Hematopoietic multipotent progenitor cell treated with erythropoietin and hydrocortisone succinate and interleukin-3 and kit ligand, for 6 days (in vitro differentiated cells): ENCODE results near the gene TMEM131.

Source experiments
- DNase-seq: peaks from one replicate; pipeline ENCODE4 v3.0.0-alpha.2; 2015

TMEM131 gene

DNA sequence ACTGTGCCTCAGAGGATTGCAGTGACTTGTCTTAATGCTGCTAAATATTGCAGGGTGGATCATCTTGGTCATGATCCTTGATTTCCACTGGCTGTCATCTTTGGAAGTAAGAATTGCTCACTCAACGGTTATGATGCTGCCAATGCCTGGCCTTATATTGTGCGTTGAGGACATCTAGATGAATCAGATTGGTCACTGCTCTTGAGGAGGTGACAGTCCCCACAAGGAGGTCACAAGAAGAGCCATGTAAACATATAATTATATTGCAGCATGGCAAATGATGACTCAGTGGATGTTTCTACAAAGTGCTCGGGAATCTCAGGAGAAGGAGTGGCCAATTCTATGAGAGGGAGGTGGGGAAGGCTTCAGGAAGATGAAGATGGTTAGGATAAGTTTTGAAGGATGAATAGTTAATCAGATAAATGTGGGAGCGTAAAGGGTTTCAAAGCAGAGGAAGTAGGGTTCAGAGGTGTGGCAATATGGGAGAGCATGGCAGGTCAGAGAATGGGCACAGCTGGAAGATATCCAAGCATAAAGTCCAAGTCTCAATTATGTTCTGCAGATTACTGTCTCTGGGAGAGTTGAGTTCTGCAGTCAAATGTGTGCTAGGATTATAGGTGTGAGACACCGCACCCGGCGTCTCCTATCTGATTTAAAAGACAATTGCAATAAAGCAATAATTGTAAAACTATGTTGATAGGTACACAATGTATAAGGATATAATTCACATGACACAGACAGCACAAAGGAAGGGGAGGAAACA is 21.3 kb upstream of the TMEM131 start:
- DNase-seq, result no peak

- no peak for DNase-seq
These were observed 19.9 kb upstream of the TMEM131 start for GRCh38 chr2:98015671-98016070.

- no peak for DNase-seq
These were observed 18.6 kb upstream of the TMEM131 start for GRCh38 chr2:98014379-98014778.

GRCh38 chr2:98013407-98014042 is 17.8 kb upstream of the TMEM131 start:
- no peak for DNase-seq

GRCh38 chr2:98012561-98012991 is 16.8 kb upstream of the TMEM131 start:
- no peak for DNase-seq

- no peak for DNase-seq
These were observed 14.4 kb upstream of the TMEM131 start for GRCh38 chr2:98009887-98010760.

- DNase-seq, result no peak
These were observed 12.7 kb upstream of the TMEM131 start for GRCh38 chr2:98008415-98008814.

DNA sequence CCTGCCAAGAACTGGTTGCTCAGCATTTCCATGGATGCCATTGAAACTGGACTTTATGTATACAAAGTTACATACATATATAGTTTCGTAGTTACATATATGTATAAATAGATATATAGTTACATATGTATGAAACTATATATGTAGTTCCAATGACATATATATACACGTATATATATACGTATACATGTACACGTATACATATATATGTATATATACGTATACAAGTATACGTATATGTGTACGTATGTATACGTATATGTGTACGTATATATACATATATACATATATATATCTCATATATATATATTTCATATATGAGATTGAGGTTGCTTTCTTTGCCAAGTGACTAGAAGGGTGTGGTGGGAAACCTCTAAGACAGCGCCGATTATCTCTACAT is 10.6 kb upstream of the TMEM131 start:
- DNase-seq, result no peak

DNA sequence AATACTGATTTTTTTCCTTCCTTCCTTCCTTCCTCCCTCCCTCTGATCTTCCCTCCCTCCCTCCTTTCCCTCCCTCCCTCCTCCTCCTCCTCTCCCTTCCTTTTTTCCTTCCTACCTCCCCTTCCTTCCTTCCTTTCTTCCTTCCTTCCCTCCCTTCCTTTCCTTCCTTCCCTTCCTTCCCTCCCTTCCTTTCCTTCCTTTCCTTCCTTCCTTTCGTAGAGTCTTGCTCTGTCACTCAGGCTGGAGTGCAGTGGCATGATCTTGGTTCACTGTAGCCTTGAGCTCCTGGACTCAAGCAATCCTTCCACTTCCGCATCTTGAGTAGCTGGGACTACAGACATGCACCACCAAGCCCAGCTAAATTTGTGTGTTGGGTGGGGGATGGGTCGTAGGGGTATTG is 8.9 kb upstream of the TMEM131 start:
- DNase-seq, result no peak

DNA sequence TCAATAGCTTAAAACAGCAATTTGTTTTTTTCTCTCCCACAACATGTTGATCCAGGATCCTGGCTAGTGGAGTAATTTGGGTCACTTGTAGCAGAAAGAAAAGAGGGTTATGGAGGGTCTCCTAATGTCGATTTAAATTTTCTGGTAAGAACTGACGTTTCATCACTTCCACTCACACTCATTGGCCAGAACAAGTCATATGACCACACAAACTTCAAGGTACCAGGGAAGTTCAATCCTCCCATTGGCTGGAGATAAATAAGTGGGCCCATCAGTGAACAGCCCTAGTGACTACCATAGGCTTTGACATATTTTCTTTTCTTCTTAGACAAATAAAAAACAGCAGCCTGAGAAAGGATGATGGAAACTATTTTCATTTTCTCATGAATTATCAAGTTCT is 8.3 kb upstream of the TMEM131 start:
- DNase-seq, result no peak

DNA sequence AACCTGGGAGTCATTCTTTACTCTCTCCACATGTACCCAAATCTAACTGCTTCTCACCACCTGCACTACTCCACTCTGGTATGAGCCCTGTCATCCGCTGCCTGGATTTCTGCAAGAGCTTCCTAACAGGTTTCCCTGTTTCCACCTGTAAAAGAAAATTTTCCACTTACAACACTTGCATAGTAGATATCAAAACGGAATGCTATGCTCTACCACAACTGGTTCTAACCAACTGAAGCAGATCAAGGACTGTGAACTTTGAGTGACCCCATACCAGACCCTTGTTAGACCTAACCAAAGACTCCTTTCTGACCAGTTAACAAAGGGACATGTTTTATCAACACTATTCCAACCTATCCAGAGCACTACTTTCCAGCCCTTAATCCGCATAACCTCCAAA is 3.8 kb upstream of the TMEM131 start:
- DNase-seq, result no peak

GRCh38 chr2:97998431-97999005 is 2.8 kb upstream of the TMEM131 start:
- no peak for DNase-seq

- DNase-seq, result no peak
These were observed 2.1 kb upstream of the TMEM131 start for GRCh38 chr2:97997784-97998392.

GRCh38 chr2:97996679-97997078 is 931 bp upstream of the TMEM131 start:
- no peak for DNase-seq

DNA sequence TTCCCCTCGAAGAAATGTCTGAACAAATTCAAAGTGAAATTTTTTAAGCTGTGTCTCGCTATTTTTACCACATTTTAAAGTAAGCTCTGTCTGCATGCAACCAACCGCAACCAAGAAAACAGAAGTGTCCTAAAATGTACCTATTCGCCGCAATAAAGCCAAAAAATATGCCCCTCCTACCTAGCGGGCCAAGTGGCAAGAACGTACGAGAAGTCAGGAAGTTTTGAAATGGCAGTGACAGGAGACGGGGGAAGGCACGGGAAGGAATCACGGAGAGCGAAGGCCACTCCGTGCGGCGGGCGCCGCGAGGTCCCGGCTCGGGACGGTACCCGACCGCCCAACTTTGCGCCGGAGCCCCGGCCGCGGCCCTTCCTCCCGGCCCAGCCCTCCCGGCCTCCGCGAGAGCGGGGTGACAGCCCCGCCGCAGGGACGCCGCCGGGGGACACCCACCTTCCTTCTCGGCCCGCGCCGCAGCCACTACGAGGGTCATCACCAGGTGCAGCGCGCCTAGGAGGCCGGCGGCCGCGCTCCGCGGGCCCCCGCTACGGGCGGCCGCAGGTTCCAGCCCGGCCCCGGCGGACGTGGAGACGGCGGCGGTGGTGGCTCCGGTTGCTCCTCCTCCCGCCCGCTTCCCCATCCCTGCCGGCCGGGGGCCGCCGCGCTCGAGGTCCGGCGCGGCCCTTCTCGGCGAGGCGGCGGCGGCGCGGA is 568 bp downstream of the TMEM131 start:
- DNase-seq, result peak; percentile 70

GRCh38 chr2:97994476-97994875 is 1.3 kb downstream of the TMEM131 start:
- DNase-seq, result peak; percentile 18

DNA sequence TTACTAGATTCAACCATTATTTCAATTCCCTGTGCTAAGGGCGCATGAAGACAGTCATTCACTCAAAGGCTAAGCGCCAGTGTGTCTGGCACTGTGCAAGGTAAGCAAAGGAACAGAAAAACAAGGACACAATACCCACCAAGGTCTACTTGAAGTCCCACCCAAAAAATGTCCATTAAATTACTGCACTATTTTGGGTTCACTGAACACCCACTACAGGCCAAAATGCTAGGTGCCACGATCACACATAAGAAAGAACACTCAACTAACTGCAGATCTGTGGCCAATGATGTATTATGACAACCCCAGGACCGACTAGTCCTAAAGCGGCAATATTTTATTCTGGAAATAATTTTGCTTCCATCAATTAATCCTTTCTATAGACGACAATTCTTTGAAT is 1.8 kb downstream of the TMEM131 start:
- peak; percentile 46 for DNase-seq

- DNase-seq, result no peak
These were observed 2.6 kb downstream of the TMEM131 start for GRCh38 chr2:97992836-97993825.

GRCh38 chr2:97991081-97991856 is 4.5 kb downstream of the TMEM131 start:
- DNase-seq, result peak; percentile 22

DNA sequence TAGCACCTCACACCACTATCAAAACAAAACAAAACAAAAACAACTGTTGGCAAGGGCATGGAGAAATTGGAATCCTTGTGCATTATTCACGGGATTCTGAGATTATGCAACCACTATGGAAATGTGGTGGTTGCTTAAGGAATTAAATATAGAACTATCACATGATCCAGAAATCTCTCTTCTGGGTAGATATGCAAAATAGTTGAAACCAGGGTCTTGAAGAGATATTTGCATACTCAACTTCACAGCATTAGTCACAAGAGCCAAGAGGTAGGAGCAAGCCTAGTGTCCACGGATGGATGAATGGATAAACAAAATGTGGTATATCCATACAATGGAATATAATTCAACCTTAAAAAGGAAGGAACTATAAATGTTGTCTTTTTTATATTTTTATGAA is 7.0 kb downstream of the TMEM131 start:
- DNase-seq, result no peak
